Frontal cortex (tissue), 4 donors: ENCODE data around the gene NIBAN1. TPM values are rescaled to one million over a fixed set of nuclear protein-coding genes. Genes with fewer than 3 reads are reported as not detected.

Source experiments
- DNase-seq, 2 donors: peaks; one replicate each; pipeline ENCODE4 v3.0.0; 2012; ENCODE audit warnings: low spot score in 2 of 2
- FAIRE-seq: peaks from 2 replicates; lab custom pipeline; 2012; peaks lifted over from hg19 to GRCh38; lab: Jason Lieb, UNC
- total RNA-seq: library from RNA; depleted of rRNA; stranded (reverse); fragments of >200 nt; gene quantifications from one replicate; pipeline ENCODE4 v1.2.3, GENCODE V29; 2014
- donor health status: control.
- donor health status: control.
- donor health status: control.

Gene NIBAN1
- total RNA-seq, 1 donor from 2014 or later = 2.4 TPM

GRCh38 chr1:184947497-184948256 lies 26.6 kb downstream of the NIBAN1 start:
- DNase-seq (no peak), FAIRE-seq (no peak)

- DNase-seq (peak in 1 of 2 donors; percentile 27), FAIRE-seq (no peak)
These were observed 28.5 kb downstream of the NIBAN1 start for GRCh38 chr1:184945678-184946412.

GRCh38 chr1:184945029-184945428 lies 29.3 kb downstream of the NIBAN1 start:
- FAIRE-seq (no peak), DNase-seq (peak in 1 of 2 donors; percentile 22)

- FAIRE-seq (no peak), DNase-seq (no peak)
These were observed 30.3 kb downstream of the NIBAN1 start for GRCh38 chr1:184943998-184944397.

GRCh38 chr1:184941735-184942134 lies 32.6 kb downstream of the NIBAN1 start:
- no peak for FAIRE-seq
- no peak for DNase-seq

GRCh38 chr1:184941410-184941733 lies 32.9 kb downstream of the NIBAN1 start:
- no peak for FAIRE-seq
- DNase-seq = no peak

GRCh38 chr1:184940694-184941409 lies 33.5 kb downstream of the NIBAN1 start:
- FAIRE-seq (no peak), DNase-seq (no peak)

GRCh38 chr1:184940226-184940625 lies 34.1 kb downstream of the NIBAN1 start:
- DNase-seq = no peak
- no peak for FAIRE-seq

GRCh38 chr1:184937729-184938128 lies 36.6 kb downstream of the NIBAN1 start:
- no peak for DNase-seq

GRCh38 chr1:184935920-184936798 lies 38.1 kb downstream of the NIBAN1 start:
- DNase-seq (no peak), FAIRE-seq (no peak)

More at GRCh38 chr1:184937729-184938128, 36.6 kb downstream of the NIBAN1 start:
- FAIRE-seq = no peak

- FAIRE-seq (no peak), DNase-seq (no peak)
These were observed 40.4 kb downstream of the NIBAN1 start for GRCh38 chr1:184933944-184934343.

- DNase-seq = no peak
- FAIRE-seq = no peak
These were observed 42.0 kb downstream of the NIBAN1 start for GRCh38 chr1:184932319-184932718.

- no peak for DNase-seq
- FAIRE-seq = no peak
These were observed 42.7 kb downstream of the NIBAN1 start for GRCh38 chr1:184931566-184931965.

GRCh38 chr1:184930645-184931044 lies 43.7 kb downstream of the NIBAN1 start:
- no peak for DNase-seq
- FAIRE-seq = no peak

- FAIRE-seq (no peak), DNase-seq (no peak)
These were observed 44.1 kb downstream of the NIBAN1 start for GRCh38 chr1:184930232-184930631.

- DNase-seq (no peak), FAIRE-seq (no peak)
These were observed 44.6 kb downstream of the NIBAN1 start for GRCh38 chr1:184929711-184930202.

- DNase-seq = no peak
- no peak for FAIRE-seq
These were observed 45.9 kb downstream of the NIBAN1 start for GRCh38 chr1:184928394-184928793.
